Midbrain (tissue), 1 donor: ENCODE measurements around the gene GNAT1.

ENCODE experiments used
- DNase-seq: peaks from one replicate; lab custom pipeline; 2025; lab: John Stamatoyannopoulos, UW

Gene GNAT1

GRCh38 chr3:50163572-50164455 lies 27.6 kb upstream of the GNAT1 start:
- DNase-seq = no peak

- no peak for DNase-seq
Observed at GRCh38 chr3:50164481-50164880, 26.9 kb upstream of the GNAT1 start.

GRCh38 chr3:50164984-50165909 lies 26.2 kb upstream of the GNAT1 start:
- peak; percentile 60 for DNase-seq

GRCh38 chr3:50165910-50166538 lies 25.4 kb upstream of the GNAT1 start:
- DNase-seq = peak; percentile 6

GRCh38 chr3:50166620-50167019 lies 24.8 kb upstream of the GNAT1 start:
- DNase-seq = no peak

GRCh38 chr3:50167069-50167840 lies 24.2 kb upstream of the GNAT1 start:
- DNase-seq = no peak

- no peak for DNase-seq
Observed at GRCh38 chr3:50167841-50168209, 23.6 kb upstream of the GNAT1 start.

GRCh38 chr3:50168388-50168787 lies 23.0 kb upstream of the GNAT1 start:
- DNase-seq = no peak

- DNase-seq = no peak
Observed at GRCh38 chr3:50168791-50169190, 22.6 kb upstream of the GNAT1 start.

GRCh38 chr3:50169232-50169832 lies 22.1 kb upstream of the GNAT1 start:
- DNase-seq = no peak

- no peak for DNase-seq
Observed at GRCh38 chr3:50169858-50170257, 21.6 kb upstream of the GNAT1 start.

- no peak for DNase-seq
Observed at GRCh38 chr3:50170689-50171088, 20.7 kb upstream of the GNAT1 start.

- DNase-seq = no peak
Observed at GRCh38 chr3:50171540-50172301, 19.7 kb upstream of the GNAT1 start.

GRCh38 chr3:50172626-50173220 lies 18.7 kb upstream of the GNAT1 start:
- DNase-seq = no peak

GRCh38 chr3:50173685-50174516 lies 17.5 kb upstream of the GNAT1 start:
- no peak for DNase-seq

GRCh38 chr3:50174517-50174895 lies 16.9 kb upstream of the GNAT1 start:
- no peak for DNase-seq

- DNase-seq = no peak
Observed at GRCh38 chr3:50174947-50175524, 16.4 kb upstream of the GNAT1 start.

GRCh38 chr3:50177346-50177745 lies 14.1 kb upstream of the GNAT1 start:
- DNase-seq = no peak

- DNase-seq = no peak
Observed at GRCh38 chr3:50179710-50180109, 11.7 kb upstream of the GNAT1 start.
